Naive thymus-derived CD4-positive, alpha-beta T cell (primary cell): ENCODE data around the gene GRIPAP1. TPM values are rescaled to one million over a fixed set of nuclear protein-coding genes. Genes with fewer than 3 reads are reported as not detected.

Experiments
- ATAC-seq: fragments of 150-1000 bp; cut with Tn5 transposase; 2 replicates; pipeline ENCODE4 v1.10.0; 2021; ENCODE audit warnings: mild to moderate bottlenecking, moderate library complexity
- CTCF ChIA-PET: fragments of 350-600 bp; sonication (Branson Sonifier 250); formaldehyde crosslinking; loops from one replicate; lab custom pipeline; 2021; ENCODE audit warnings: antibody characterized with exemption; lab: Charles Lee
- POLR2A ChIA-PET: fragments of 350-600 bp; sonication (Branson Sonifier 250); formaldehyde crosslinking; loops from one replicate; lab custom pipeline; 2021; ENCODE audit warnings: antibody characterized with exemption, inconsistent platforms; lab: Charles Lee
- DNase-seq, 9 donors: peaks; one replicate each; pipeline versions ENCODE4 v3.0.0 to v3.0.0-alpha.2; 2020 to 2022; ENCODE audit warnings: mixed read lengths in 1 of 9
- H3K27ac ChIP-seq: one replicate; pipeline ENCODE4 v1.7.0; 2013; ENCODE audit warnings: mild to moderate bottlenecking, low read depth, low read length, moderate library complexity
- H3K27me3 ChIP-seq, 2 donors: one replicate each; pipeline ENCODE4 v1.7.0; 2013; ENCODE audit warnings: low read length in 2 of 2, mild to moderate bottlenecking in 2 of 2, moderate library complexity in 2 of 2; ENCODE audit not compliant: control insufficient read depth in 2 of 2, insufficient read depth in 2 of 2
- H3K36me3 ChIP-seq, 3 experiments: 1 replicate in 2 of 3; 2 replicates in 1 of 3; pipeline ENCODE4 v1.7.0; 2013; ENCODE audit warnings: low read length in 3 of 3, mild to moderate bottlenecking in 3 of 3, moderate library complexity in 1 of 3; ENCODE audit not compliant: insufficient read depth in 3 of 3, control insufficient read depth in 2 of 3
- H3K4me1 ChIP-seq, 2 donors: one replicate each; pipeline ENCODE4 v1.7.0; 2013; ENCODE audit warnings: low read length in 2 of 2, mild to moderate bottlenecking in 2 of 2, moderate library complexity in 1 of 2; ENCODE audit not compliant: control insufficient read depth in 2 of 2, insufficient read depth in 2 of 2
- H3K4me3 ChIP-seq: 2 replicates; pipeline ENCODE4 v1.7.0; 2013; ENCODE audit warnings: mild to moderate bottlenecking, low read length
- H3K9me3 ChIP-seq, 3 experiments: 1 replicate in 2 of 3; 2 replicates in 1 of 3; pipeline ENCODE4 v1.7.0; 2013; ENCODE audit warnings: low read length in 3 of 3; ENCODE audit not compliant: control insufficient read depth in 2 of 3
- H3K27ac Mint-ChIP-seq, 9 donors: one replicate each; pipeline ENCODE4 v1.8.0; 2020 to 2022; ENCODE audit warnings: mixed read lengths in 9 of 9, mild to moderate bottlenecking in 8 of 9, moderate library complexity in 5 of 9, inconsistent platforms in 2 of 9
- H3K27me3 Mint-ChIP-seq, 5 donors: one replicate each; pipeline ENCODE4 v1.8.0; 2021 to 2022; ENCODE audit warnings: mixed read lengths in 5 of 5, mild to moderate bottlenecking in 1 of 5
- H3K36me3 Mint-ChIP-seq, 5 donors: one replicate each; pipeline ENCODE4 v1.8.0; 2020 to 2022; ENCODE audit warnings: mixed read lengths in 5 of 5, mild to moderate bottlenecking in 3 of 5, inconsistent platforms in 1 of 5
- H3K4me1 Mint-ChIP-seq, 7 donors: one replicate each; pipeline ENCODE4 v1.8.0; 2020 to 2022; ENCODE audit warnings: mixed read lengths in 7 of 7, mild to moderate bottlenecking in 3 of 7, inconsistent platforms in 1 of 7
- H3K4me3 Mint-ChIP-seq, 10 donors: one replicate each; pipeline ENCODE4 v1.8.0; 2020 to 2022; ENCODE audit warnings: mild to moderate bottlenecking in 10 of 10, mixed read lengths in 10 of 10, moderate library complexity in 6 of 10, inconsistent platforms in 2 of 10
- H3K9me3 Mint-ChIP-seq, 11 donors: one replicate each; pipeline ENCODE4 v1.8.0; 2020 to 2022; ENCODE audit warnings: mixed read lengths in 11 of 11, mild to moderate bottlenecking in 4 of 11, inconsistent platforms in 1 of 11, moderate library complexity in 1 of 11
- intact Hi-C, 2 donors: fragments of 100-400 bp; cut with micrococcal nuclease; formaldehyde crosslinking; loops; one replicate each; pipeline ENCODE4 v1.15.1; 2023
- polyA plus RNA-seq, 2 donors: library from polyadenylated mRNA; unstranded; fragments of 300-500 nt; fragmentation: Illumina TruSeq; gene quantifications; one replicate each; pipeline ENCODE4 v1.2.3, GENCODE V29; 2021
- total RNA-seq, 6 experiments: library from RNA in 5 of 6; stranded (reverse) in 5 of 6; gene quantifications; 1 replicate in 5 of 6; 2 replicates in 1 of 6; pipeline ENCODE4 v1.2.3 and lab custom pipeline; 2021 to 2026

Gene GRIPAP1, protein sequence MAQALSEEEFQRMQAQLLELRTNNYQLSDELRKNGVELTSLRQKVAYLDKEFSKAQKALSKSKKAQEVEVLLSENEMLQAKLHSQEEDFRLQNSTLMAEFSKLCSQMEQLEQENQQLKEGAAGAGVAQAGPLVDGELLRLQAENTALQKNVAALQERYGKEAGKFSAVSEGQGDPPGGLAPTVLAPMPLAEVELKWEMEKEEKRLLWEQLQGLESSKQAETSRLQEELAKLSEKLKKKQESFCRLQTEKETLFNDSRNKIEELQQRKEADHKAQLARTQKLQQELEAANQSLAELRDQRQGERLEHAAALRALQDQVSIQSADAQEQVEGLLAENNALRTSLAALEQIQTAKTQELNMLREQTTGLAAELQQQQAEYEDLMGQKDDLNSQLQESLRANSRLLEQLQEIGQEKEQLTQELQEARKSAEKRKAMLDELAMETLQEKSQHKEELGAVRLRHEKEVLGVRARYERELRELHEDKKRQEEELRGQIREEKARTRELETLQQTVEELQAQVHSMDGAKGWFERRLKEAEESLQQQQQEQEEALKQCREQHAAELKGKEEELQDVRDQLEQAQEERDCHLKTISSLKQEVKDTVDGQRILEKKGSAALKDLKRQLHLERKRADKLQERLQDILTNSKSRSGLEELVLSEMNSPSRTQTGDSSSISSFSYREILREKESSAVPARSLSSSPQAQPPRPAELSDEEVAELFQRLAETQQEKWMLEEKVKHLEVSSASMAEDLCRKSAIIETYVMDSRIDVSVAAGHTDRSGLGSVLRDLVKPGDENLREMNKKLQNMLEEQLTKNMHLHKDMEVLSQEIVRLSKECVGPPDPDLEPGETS
- total RNA-seq (100 to 1,000 TPM; 103 to 108 (median 105) TPM), polyA plus RNA-seq (10 to 100 TPM; 13.6 to 24.9 TPM), total RNA-seq (lab: John Stamatoyannopoulos, UW) (127 reads per million, percentile 88 among the genes with 10 or more reads in this experiment)

DNA sequence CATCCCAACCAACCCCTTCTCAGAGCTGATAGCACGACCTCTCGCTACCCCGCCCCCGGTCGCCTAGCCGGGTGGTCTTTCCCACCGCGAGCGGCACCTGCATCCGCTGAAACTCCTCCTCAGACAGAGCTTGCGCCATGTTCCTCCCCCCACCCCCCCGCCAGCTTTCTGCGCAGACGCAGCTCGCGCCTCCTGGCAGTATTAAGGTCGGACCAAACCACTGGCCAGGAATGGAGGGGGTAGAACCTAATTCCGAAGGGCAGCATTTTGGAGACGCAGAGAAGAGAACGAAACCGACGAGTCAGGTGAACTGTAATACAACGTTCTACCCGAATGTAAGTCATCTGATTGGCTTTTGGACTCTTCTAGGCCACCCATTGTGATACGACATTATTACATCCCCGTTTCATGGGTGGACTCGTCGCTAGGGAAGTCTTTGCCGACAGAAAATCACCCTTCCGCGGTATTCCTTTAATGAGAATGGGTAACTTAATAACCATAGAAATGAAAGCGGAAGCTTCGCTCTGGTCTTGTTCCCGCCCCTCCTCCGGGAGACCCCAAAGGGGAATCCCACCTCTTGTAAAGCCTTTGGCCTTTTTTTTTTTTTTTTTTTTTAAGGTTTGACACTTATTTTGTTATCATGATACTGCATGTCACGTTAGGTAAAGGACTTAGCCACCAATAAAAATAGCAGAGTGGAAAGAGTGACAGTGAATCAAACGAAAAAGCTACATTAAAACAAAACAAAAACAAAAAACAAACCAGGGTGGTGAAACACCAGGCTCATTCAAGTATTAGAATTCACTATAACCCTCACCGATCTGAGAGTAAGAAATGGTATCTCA is at the start of gene GRIPAP1:
Gene GRIPAP1 (minus strand): TSS at position 174 of the 845 bp plus-strand sequence. CDS start 35 bp downstream, at position 139.
- H3K36me3 Mint-ChIP-seq = peaks cover 4 to 22% (median 15%) of the 10 kb centered on the region in 5 donors

DNA sequence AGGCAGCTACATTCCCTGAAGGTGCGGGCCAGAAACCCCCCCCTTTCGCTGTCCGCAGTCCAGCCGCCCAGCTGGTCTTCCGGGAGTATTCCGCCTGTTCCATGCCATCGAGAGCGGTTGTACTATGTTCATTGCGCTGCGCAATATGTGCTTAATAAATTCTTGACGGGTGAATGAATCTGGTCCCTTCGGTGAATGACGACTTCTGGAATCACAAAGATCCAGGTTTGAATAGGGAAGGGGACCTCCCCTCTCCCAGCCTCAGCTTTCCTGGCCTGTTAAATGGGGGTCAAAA is 41.9 kb upstream of the GRIPAP1 start:
- H3K27ac ChIP-seq = peak overlapping the region; percentile 96
- H3K4me1 ChIP-seq = peaks cover 5 to 21% of the 10 kb centered on the region in 2 donors
- ATAC-seq (no peak), DNase-seq (no peak)
- POLR2A ChIA-PET = interaction anchor here (1.1 to 2.3 kb wide), 3 partner anchors 72 to 132 kb away, joined by 4 to 10 read pairs (median 7); partner anchors contain the start of genes KCND1, OTUD5 and SLC35A2
- CTCF ChIA-PET = no interaction called here
- Mint-ChIP-seq H3K27ac (peak overlapping the region; percentile 80 to 96 (median 96)), H3K27me3 (no peaks in the 10 kb centered on the region), H3K4me3 (peak overlapping the region; percentile 78 to 95 (median 88)), H3K36me3 (peaks cover 0 to 1% (median 0%) of the 10 kb centered on the region in 5 donors), H3K4me1 (peaks cover 12 to 37% (median 31%) of the 10 kb centered on the region in 7 donors), H3K9me3 (peaks cover 0 to 2% (median 0%) of the 10 kb centered on the region in 11 donors)
- H3K36me3 ChIP-seq = peaks cover 0 to 10% (median 0%) of the 10 kb centered on the region in 3 experiments
- peak overlapping the region; percentile 33 for H3K4me3 ChIP-seq
- no peaks in the 10 kb centered on the region for H3K27me3 ChIP-seq
- no peaks in the 10 kb centered on the region for H3K9me3 ChIP-seq
- intact Hi-C loops = loop anchor here (1.0 to 5.0 kb wide), 25 partner anchors 9 to 568 kb away; partner anchors contain the start of genes GRIPAP1 (in 2 of the 2), HDAC6 (in 2 of the 2), PPP1R3F (in 2 of the 2) and PRAF2 (in 2 of the 2)

More for the DNA sequence above, at the start of gene GRIPAP1:
- Mint-ChIP-seq H3K4me3 (peak within 1 kb of the TSS; percentile 94 to 99 (median 98)), H3K9me3 (peaks cover 0 to 3% (median 0%) of the 10 kb centered on the region in 11 donors), H3K4me1 (peaks cover 7 to 43% (median 32%) of the 10 kb centered on the region in 7 donors), H3K27me3 (no peaks in the 10 kb centered on the region), H3K27ac (peak within 1 kb of the TSS; percentile 92 to 100 (median 98))
- Histone ChIP-seq H3K4me3 (peak within 1 kb of the TSS; percentile 97), H3K27ac (peak within 1 kb of the TSS; percentile 97), H3K27me3 (no peaks in the 10 kb centered on the region), H3K36me3 (peaks cover 0 to 14% (median 0%) of the 10 kb centered on the region in 3 experiments), H3K4me1 (peaks cover 9 to 10% of the 10 kb centered on the region in 2 donors), H3K9me3 (no peaks in the 10 kb centered on the region)
- ATAC-seq (peak; percentile 88), DNase-seq (peak; percentile 61 to 87 (median 79))
- intact Hi-C loops = loop anchor here (1.0 to 5.0 kb wide), 18 partner anchors 41 to 428 kb away; partner anchors contain the start of genes TFE3 (in 2 of the 2), GPKOW (in 1 of the 2), HDAC6 (in 1 of the 2) and PIM2 (in 1 of the 2)
- POLR2A ChIA-PET = interaction anchor here (0.5 to 2.8 kb wide), 11 partner anchors 11 to 1523 kb away, joined by 3 to 23 read pairs (median 4); partner anchors contain the start of genes KCND1, OTUD5, PRAF2 and SLC35A2
- CTCF ChIA-PET = interaction anchor here (0.6 to 0.7 kb wide), 3 partner anchors 55 to 1103 kb away, joined by 3 read pairs; no protein-coding TSS in a partner anchor

DNA sequence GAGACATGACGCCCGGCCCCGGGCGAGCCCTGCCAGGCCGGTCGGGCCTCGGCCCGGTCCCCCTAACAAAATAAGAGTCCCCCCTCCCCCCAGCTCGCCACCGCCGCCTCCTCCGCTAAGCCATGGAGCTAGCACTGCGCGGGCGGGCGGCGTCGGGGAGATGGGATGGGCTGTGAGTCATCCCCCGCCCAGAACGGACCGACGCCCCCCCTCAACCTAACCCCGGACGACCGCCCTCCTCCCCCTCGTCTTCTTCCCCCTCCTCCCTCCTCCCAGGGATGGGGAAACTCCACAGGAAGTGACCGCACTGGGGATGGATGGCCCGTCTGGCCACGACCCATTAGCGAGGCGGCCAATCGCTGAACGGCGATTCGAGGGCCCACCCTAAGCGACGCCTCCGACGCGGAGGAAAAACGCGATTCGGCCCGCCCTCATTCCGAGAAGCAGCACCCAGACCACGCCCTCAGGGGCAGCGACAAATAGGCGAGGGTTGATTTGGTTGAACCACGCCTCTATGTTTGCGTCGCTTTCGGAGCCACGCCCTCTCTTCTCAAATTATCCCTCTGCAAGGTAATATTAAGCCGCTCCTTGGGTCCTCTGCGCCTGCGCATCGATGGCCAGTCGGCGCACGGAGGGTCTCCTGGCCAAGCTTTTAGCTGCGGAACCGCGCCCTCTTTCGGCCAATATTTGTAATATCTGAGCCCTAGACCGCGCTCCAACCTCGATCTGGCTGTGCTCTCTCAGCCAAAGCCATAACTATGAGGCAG is 41.3 kb upstream of the GRIPAP1 start, which contains the start of gene TFE3:
Gene TFE3 (minus strand): TSS at position 138 of the 767 bp plus-strand sequence. CDS start 131 bp downstream, at position 7.
- peaks cover 5 to 21% of the 10 kb centered on the region in 2 donors for H3K4me1 ChIP-seq
- Mint-ChIP-seq H3K4me1 (peaks cover 18 to 40% (median 31%) of the 10 kb centered on the region in 7 donors), H3K4me3 (peak within 1 kb of the TSS; percentile 78 to 95 (median 89)), H3K36me3 (peaks cover 0 to 6% (median 0%) of the 10 kb centered on the region in 5 donors), H3K27ac (peak within 1 kb of the TSS; percentile 80 to 96 (median 96)), H3K9me3 (peaks cover 0 to 2% (median 0%) of the 10 kb centered on the region in 11 donors), H3K27me3 (no peaks in the 10 kb centered on the region)
- no peaks in the 10 kb centered on the region for H3K9me3 ChIP-seq
- no peaks in the 10 kb centered on the region for H3K27me3 ChIP-seq
- POLR2A ChIA-PET = interaction anchor here (1.1 to 2.4 kb wide), 8 partner anchors 10 to 469 kb away, joined by 3 to 14 read pairs (median 8); partner anchors contain the start of genes GRIPAP1, KCND1, OTUD5 and RBM3
- H3K4me3 ChIP-seq = peak within 1 kb of the TSS; percentile 54
- ATAC-seq (peak; percentile 93), DNase-seq (peak; percentile 77 to 96 (median 91))
- H3K27ac ChIP-seq = peak within 1 kb of the TSS; percentile 96
- intact Hi-C loops = loop anchor here (1.0 to 5.0 kb wide), 24 partner anchors 10 to 567 kb away; partner anchors contain the start of genes GRIPAP1 (in 2 of the 2), HDAC6 (in 2 of the 2), PPP1R3F (in 2 of the 2) and PRAF2 (in 2 of the 2)
- peaks cover 0 to 16% (median 2%) of the 10 kb centered on the region in 3 experiments for H3K36me3 ChIP-seq
- CTCF ChIA-PET = no interaction called here

DNA sequence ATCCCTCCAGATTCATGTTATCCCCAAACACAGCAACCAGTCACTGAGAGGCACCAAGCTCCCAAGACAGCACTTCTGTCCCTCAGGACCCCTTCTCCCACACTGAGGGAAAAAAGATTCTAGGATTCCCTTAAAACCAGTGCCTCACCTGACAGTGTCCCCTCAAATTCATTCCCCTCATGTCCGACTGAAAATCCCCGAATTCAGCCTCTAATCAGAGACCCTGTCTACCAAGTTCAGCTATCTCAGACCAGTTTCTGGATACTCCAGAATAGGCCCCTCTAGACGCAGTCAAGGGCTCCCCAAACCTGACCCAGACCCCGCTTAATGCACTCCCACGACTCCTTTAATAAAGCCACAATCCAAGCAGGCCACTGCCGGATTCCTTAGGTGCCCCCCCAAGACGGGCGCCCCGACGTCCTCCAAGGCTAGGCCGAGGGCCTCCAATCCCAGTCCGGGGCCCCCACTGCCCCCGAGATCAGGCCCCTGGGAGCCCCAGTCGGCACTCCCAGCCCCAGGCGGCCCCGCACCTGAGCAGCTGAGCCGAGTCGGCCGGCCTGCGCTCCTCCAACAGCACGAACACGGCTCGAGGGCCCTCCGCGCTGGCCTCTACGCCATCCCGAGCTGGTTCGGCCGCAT is 40.6 kb upstream of the GRIPAP1 start:
- ChIA-PET POLR2A (interaction anchor here (0.5 to 2.4 kb wide), 9 partner anchors 10 to 468 kb away, joined by 3 to 14 read pairs (median 7); partner anchors contain the start of genes GRIPAP1, HDAC6, OTUD5 and RBM3), CTCF (no interaction called here)
- Histone ChIP-seq H3K36me3 (peaks cover 0 to 23% (median 9%) of the 10 kb centered on the region in 3 experiments), H3K27ac (peak overlapping the region; percentile 96), H3K27me3 (no peaks in the 10 kb centered on the region), H3K9me3 (no peaks in the 10 kb centered on the region), H3K4me3 (peak overlapping the region; percentile 54), H3K4me1 (peaks cover 5 to 21% of the 10 kb centered on the region in 2 donors)
- no peak for ATAC-seq
- H3K27ac Mint-ChIP-seq = peak overlapping the region; percentile 80 to 96 (median 93)
- H3K36me3 Mint-ChIP-seq = peaks cover 0 to 9% (median 4%) of the 10 kb centered on the region in 5 donors
- peak overlapping the region; percentile 78 to 95 (median 89) for H3K4me3 Mint-ChIP-seq
- H3K4me1 Mint-ChIP-seq = peaks cover 18 to 40% (median 31%) of the 10 kb centered on the region in 7 donors
- H3K9me3 Mint-ChIP-seq = peaks cover 0 to 2% (median 0%) of the 10 kb centered on the region in 11 donors
- intact Hi-C loops = loop anchor here (1.0 to 5.0 kb wide), 24 partner anchors 11 to 566 kb away; partner anchors contain the start of genes GRIPAP1 (in 2 of the 2), HDAC6 (in 2 of the 2), PPP1R3F (in 2 of the 2) and PRAF2 (in 2 of the 2)
- DNase-seq = peak in 3 of 9 donors; percentile 4 to 11 (median 10)
- no peaks in the 10 kb centered on the region for H3K27me3 Mint-ChIP-seq
